Fibroblast of skin of back (primary cell): ENCODE results near the gene TMEM139.
A peak's percentile ranks its signal among the peaks of the same experiment; 100 is the strongest.

Experiments
- DNase-seq: peaks from one replicate; pipeline ENCODE4 v3.0.0-alpha.2; 2013

Gene TMEM139

DNA sequence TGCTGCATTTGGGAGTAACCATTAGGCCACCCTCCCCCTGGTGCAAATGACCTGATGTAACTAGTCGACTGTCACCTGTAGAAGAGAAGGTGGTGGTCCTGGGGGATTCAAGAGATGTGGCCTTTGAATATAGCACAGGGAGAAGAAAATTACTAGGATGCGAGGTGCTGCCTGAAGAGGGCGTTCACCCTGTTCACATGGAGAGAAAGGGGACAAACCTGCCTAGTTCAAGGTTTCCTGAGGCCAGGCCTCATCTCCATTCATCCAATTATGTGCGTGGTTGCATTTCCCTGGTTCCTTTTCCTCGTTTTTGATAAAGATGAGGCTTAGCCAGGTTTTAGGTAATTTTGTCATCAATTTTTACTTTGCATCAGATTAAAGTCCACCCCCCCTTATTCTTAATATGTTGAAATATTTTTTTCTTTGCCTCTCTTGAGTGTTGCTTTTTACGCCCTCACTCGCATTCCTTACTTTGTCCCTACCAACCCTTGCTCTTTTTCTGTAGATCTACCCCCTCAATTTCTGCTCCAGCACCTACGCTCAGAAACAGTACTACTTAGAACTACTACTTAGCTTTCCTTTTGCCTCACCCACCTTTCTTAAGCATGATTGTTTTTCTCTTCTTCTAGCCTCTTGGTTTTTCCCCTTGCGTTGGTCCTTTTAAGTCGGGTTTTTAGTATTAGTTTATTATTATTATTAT lies 44.9 kb downstream of the TMEM139 start:
- no peak for DNase-seq

DNA sequence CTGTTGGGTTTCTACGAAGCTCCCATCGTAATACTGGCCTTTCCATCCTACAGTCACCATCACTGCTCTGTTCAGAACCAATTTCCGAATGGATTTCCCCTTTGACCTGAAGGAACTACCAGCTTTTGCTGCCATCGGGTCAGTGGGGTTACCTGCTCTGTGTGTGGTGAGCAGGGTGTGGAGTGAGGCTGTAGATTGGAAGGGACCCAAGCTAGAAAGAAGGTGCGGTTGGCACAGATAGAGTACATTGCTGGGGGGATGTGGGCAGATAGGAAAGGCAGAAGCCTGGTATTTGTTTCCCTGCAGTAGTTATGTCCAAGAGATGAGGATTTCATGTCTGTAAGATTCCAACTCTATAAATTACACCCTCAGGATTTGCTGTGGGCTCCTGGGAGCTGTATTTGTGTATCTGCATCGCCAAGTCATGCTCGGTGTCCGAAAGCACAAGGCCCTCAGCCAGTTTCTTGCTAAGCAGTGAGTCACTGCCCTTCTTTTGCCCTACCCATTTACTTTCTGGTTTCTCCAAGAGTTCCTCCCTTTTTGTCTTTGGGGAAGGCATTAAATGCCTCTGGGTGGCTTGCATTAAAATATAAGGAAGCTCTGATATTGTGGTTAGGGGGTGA lies 46.5 kb downstream of the TMEM139 start:
- DNase-seq = peak; percentile 80

DNA sequence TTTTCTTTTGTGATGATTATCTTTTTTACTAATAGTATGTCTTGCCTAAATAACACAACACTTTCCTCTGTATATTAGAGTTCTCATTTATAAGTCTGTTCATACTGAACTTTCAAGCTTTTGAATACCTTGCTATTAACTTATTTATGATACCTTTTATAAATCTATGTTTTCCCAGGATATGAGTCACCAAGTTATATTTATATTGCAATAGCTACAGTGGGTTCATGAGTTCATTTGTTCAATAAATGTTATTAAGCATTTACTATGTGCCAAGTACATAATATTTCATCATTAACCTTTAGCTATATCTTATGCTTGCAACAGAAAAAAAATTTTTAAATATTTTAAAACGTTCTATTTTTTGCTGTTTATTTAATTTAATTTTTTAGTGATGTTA lies 49.5 kb downstream of the TMEM139 start:
- no peak for DNase-seq

DNA sequence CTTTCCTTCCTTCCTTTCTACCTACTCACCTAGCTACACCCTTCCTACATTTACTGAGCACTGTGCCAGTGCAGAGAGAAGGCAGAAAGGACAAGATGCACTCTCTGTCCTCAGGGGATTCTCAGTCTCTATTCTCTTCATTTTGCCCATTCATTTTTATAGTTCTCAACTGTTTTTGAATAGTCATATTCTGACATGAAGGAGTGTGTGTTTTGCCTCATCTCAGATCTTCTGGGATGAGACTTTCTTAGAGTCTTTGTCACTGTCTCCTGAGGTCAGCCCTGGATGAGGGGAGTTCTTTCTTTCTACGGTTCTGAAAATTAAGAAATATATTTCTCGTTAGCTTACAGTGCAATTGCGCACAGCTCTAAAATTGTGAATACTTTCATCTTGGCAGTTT lies 52.5 kb downstream of the TMEM139 start:
- no peak for DNase-seq
